ENCODE measurements around the gene TLK1.

- no peak for TF ChIP-seq POLR2AphosphoS5 (IDR thresholded peaks at IDR 0.05; ENCODE audit: low read depth)
- TF ChIP-seq CTCF (conservative IDR thresholded peaks at IDR 0.05; ENCODE audit: low read depth in 2 of 2), result no peak
- TF ChIP-seq EZH2 (IDR thresholded peaks at IDR 0.05; ENCODE audit: low read depth, unreplicated experiment), result no peak
- no peak for TF ChIP-seq EZH2phosphoT487 (IDR thresholded peaks at IDR 0.05; ENCODE audit: unreplicated experiment)
- no peak for TF ChIP-seq REST (IDR thresholded peaks at IDR 0.05; ENCODE audit: unreplicated experiment)
- TF ChIP-seq CREB1 (CRISPR knock-in tag; IDR thresholded peaks at IDR 0.05; ENCODE audit: low read depth), result no peak
- TF ChIP-seq JUNB (IDR thresholded peaks at IDR 0.05; ENCODE audit: unreplicated experiment), result no peak
- TF ChIP-seq STAT1 (IDR thresholded peaks at IDR 0.05; ENCODE audit: unreplicated experiment), result no peak
These were observed 191.7 kb downstream of the TLK1 start for GRCh38 chr2:170969030-170969429.
